Endometrial microvascular endothelial cells (primary cell): ENCODE data around the gene CSTA. TPM values are rescaled to one million over a fixed set of nuclear protein-coding genes. Genes with fewer than 3 reads are reported as not detected.

Experiments used
- in situ Hi-C: cut with HindIII; loops from 2 replicates; pipeline ENCODE4 v1.10.0; 2017; ENCODE audit warnings: low sequenced_read_pairs, low pct_unique_long_range_greater_than_20kb; ENCODE audit errors: inconsistent ontology term
- total RNA-seq: library from RNA; depleted of rRNA; stranded (reverse); fragments of >200 nt; gene quantifications from one replicate; pipeline ENCODE4 v1.2.3, GENCODE V29; 2015; ENCODE audit errors: inconsistent ontology term

CSTA gene
- total RNA-seq, 1 donor from 2014 or later, result not detected

- in situ Hi-C loops, result no loop called here
These were observed 9.4 kb upstream of the CSTA start for GRCh38 chr3:122315619-122316018.

GRCh38 chr3:122316368-122316767, 8.7 kb upstream of the CSTA start:
- in situ Hi-C loops, result no loop called here

GRCh38 chr3:122318620-122319019, 6.4 kb upstream of the CSTA start:
- in situ Hi-C loops, result no loop called here

- in situ Hi-C loops, result no loop called here
These were observed 2.7 kb upstream of the CSTA start for GRCh38 chr3:122322095-122323075.

GRCh38 chr3:122325769-122326168, 721 bp downstream of the CSTA start:
- in situ Hi-C loops, result no loop called here

GRCh38 chr3:122331886-122332285, 6.8 kb downstream of the CSTA start:
- in situ Hi-C loops, result no loop called here

- in situ Hi-C loops, result no loop called here
These were observed 7.5 kb downstream of the CSTA start for GRCh38 chr3:122332551-122332950.

GRCh38 chr3:122342803-122343202, 17.8 kb downstream of the CSTA start:
- in situ Hi-C loops, result no loop called here

- in situ Hi-C loops, result no loop called here
These were observed 18.6 kb downstream of the CSTA start for GRCh38 chr3:122343654-122344053.

- in situ Hi-C loops, result no loop called here
These were observed 24.1 kb downstream of the CSTA start for GRCh38 chr3:122349171-122349570.

GRCh38 chr3:122350814-122351418, 25.9 kb downstream of the CSTA start:
- in situ Hi-C loops, result no loop called here

GRCh38 chr3:122351612-122352011, 26.6 kb downstream of the CSTA start:
- in situ Hi-C loops, result no loop called here

GRCh38 chr3:122353215-122353614, 28.2 kb downstream of the CSTA start:
- in situ Hi-C loops, result no loop called here

- in situ Hi-C loops, result no loop called here
These were observed 28.9 kb downstream of the CSTA start for GRCh38 chr3:122353893-122354401.

GRCh38 chr3:122355612-122356011, 30.6 kb downstream of the CSTA start:
- in situ Hi-C loops, result no loop called here

GRCh38 chr3:122356402-122356801, 31.4 kb downstream of the CSTA start:
- in situ Hi-C loops, result no loop called here

- in situ Hi-C loops, result no loop called here
These were observed 33.0 kb downstream of the CSTA start for GRCh38 chr3:122357828-122358702.

- in situ Hi-C loops, result no loop called here
These were observed 33.6 kb downstream of the CSTA start for GRCh38 chr3:122358703-122359032.

- in situ Hi-C loops, result no loop called here
These were observed 37.0 kb downstream of the CSTA start for GRCh38 chr3:122362026-122362425.
